ENCODE results near the gene BMP2.
A peak's percentile ranks its signal among the peaks of the same experiment; 100 is the strongest.

Gene BMP2

DNA sequence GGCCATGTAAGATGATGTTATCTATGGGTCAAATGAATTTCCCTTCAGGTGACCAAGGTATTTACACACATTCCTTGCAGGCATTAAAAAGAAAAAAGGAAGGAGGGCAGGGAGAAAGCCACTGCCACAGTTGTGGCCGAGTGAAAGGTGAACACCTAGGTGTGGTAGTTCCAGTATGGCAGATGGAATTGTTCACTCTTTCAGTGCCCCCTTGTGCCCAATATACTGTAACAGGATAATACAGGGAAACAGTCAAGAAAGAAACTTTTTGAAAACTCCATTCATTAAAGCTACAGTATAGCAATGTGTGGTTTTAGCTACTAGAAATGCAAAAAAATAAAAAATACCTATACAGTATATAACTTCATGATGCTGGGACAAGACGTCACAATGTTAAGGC lies 52.1 kb downstream of the BMP2 start:
- TF ChIP-seq EP300 (IDR thresholded peaks at IDR 0.05; ENCODE audit: borderline replicate concordance) (no peak), CREB1 (IDR thresholded peaks at IDR 0.05; ENCODE audit: low read depth) (no peak), RAD21 (IDR thresholded peaks at IDR 0.05; ENCODE audit: low read depth) (no peak), ZBTB7A (IDR thresholded peaks at IDR 0.05; ENCODE audit: low read depth) (no peak)
- TF ChIP-seq, protein P1, sequence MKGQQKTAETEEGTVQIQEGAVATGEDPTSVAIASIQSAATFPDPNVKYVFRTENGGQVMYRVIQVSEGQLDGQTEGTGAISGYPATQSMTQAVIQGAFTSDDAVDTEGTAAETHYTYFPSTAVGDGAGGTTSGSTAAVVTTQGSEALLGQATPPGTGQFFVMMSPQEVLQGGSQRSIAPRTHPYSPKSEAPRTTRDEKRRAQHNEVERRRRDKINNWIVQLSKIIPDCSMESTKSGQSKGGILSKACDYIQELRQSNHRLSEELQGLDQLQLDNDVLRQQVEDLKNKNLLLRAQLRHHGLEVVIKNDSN (IDR thresholded peaks at IDR 0.05): no peak

DNA sequence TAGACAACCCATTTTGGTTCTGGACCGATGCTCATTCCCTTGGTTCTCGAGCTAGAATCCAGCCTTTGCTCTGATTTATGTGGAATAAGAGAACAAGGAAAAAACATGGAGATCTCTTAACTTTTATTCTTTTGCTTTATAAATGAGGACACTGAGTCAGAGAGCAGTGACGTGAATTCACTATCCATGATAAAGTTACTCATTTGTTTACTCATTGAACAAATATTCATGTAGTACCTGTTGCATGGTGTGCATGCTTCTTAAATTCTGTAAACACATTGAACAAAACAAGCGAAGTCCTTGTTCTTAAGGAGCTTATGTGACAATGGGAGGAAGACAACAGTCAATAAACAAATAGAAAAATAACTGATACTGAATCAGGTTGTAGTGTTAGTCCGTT lies 56.9 kb downstream of the BMP2 start:
- no peak for TF ChIP-seq TAF1 (IDR thresholded peaks at IDR 0.05; ENCODE audit: low read depth)
- no peak for TF ChIP-seq TCF12 (IDR thresholded peaks at IDR 0.05; ENCODE audit: low read depth)
- TF ChIP-seq CREB1 (IDR thresholded peaks at IDR 0.05; ENCODE audit: low read depth): no peak
- TF ChIP-seq NFIC (IDR thresholded peaks at IDR 0.05): no peak
- TF ChIP-seq YY1 (IDR thresholded peaks at IDR 0.05; ENCODE audit: low read depth): no peak
- TF ChIP-seq, protein P2, sequence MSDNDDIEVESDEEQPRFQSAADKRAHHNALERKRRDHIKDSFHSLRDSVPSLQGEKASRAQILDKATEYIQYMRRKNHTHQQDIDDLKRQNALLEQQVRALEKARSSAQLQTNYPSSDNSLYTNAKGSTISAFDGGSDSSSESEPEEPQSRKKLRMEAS (IDR thresholded peaks at IDR 0.05): no peak
- TF ChIP-seq ZBTB7A (IDR thresholded peaks at IDR 0.05; ENCODE audit: low read depth): no peak
- TF ChIP-seq, protein P3, sequence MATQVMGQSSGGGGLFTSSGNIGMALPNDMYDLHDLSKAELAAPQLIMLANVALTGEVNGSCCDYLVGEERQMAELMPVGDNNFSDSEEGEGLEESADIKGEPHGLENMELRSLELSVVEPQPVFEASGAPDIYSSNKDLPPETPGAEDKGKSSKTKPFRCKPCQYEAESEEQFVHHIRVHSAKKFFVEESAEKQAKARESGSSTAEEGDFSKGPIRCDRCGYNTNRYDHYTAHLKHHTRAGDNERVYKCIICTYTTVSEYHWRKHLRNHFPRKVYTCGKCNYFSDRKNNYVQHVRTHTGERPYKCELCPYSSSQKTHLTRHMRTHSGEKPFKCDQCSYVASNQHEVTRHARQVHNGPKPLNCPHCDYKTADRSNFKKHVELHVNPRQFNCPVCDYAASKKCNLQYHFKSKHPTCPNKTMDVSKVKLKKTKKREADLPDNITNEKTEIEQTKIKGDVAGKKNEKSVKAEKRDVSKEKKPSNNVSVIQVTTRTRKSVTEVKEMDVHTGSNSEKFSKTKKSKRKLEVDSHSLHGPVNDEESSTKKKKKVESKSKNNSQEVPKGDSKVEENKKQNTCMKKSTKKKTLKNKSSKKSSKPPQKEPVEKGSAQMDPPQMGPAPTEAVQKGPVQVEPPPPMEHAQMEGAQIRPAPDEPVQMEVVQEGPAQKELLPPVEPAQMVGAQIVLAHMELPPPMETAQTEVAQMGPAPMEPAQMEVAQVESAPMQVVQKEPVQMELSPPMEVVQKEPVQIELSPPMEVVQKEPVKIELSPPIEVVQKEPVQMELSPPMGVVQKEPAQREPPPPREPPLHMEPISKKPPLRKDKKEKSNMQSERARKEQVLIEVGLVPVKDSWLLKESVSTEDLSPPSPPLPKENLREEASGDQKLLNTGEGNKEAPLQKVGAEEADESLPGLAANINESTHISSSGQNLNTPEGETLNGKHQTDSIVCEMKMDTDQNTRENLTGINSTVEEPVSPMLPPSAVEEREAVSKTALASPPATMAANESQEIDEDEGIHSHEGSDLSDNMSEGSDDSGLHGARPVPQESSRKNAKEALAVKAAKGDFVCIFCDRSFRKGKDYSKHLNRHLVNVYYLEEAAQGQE (IDR thresholded peaks at IDR 0.05; ENCODE audit: low read depth): no peak

DNA sequence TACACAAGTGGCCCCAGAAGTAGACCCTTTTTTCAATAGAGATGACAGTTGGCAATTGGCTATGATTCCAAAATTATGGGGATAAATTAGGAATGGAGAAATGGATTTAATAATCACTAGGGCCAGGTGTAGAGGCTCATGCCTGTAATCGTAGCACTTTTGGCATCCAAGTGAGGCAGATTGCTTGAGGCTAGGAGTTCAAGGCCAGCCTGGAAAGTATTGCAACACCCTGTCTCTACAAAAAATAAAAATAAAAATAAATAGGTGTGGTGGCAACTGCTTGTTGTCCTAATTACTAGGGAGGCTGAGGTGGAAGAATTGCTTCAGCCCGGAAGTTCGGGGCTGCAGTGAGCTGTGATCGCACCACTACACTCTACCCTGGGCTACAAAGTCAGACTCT lies 60.0 kb downstream of the BMP2 start:
- no peak for TF ChIP-seq FOXM1 (IDR thresholded peaks at IDR 0.05; ENCODE audit: borderline replicate concordance, low read depth)
- TF ChIP-seq, protein P2 (IDR thresholded peaks at IDR 0.05): no peak
- TF ChIP-seq TAF1 (IDR thresholded peaks at IDR 0.05; ENCODE audit: low read depth): no peak
- no peak for TF ChIP-seq CREB1 (IDR thresholded peaks at IDR 0.05; ENCODE audit: low read depth)
- no peak for TF ChIP-seq EP300 (IDR thresholded peaks at IDR 0.05; ENCODE audit: borderline replicate concordance)
- TF ChIP-seq, protein P1 (IDR thresholded peaks at IDR 0.05): no peak
- no peak for TF ChIP-seq YY1 (IDR thresholded peaks at IDR 0.05; ENCODE audit: low read depth)
- no peak for TF ChIP-seq RAD21 (IDR thresholded peaks at IDR 0.05; ENCODE audit: low read depth)
- no peak for TF ChIP-seq ZBTB7A (IDR thresholded peaks at IDR 0.05; ENCODE audit: low read depth)
- no peak for TF ChIP-seq TEAD4 (IDR thresholded peaks at IDR 0.05)
- TF ChIP-seq TCF12 (IDR thresholded peaks at IDR 0.05; ENCODE audit: low read depth): no peak
- no peak for TF ChIP-seq EGR1 (IDR thresholded peaks at IDR 0.05)
- no peak for TF ChIP-seq CEBPB (IDR thresholded peaks at IDR 0.05)
- TF ChIP-seq, protein P3 (IDR thresholded peaks at IDR 0.05; ENCODE audit: low read depth): no peak
- TF ChIP-seq NFIC (IDR thresholded peaks at IDR 0.05): no peak

DNA sequence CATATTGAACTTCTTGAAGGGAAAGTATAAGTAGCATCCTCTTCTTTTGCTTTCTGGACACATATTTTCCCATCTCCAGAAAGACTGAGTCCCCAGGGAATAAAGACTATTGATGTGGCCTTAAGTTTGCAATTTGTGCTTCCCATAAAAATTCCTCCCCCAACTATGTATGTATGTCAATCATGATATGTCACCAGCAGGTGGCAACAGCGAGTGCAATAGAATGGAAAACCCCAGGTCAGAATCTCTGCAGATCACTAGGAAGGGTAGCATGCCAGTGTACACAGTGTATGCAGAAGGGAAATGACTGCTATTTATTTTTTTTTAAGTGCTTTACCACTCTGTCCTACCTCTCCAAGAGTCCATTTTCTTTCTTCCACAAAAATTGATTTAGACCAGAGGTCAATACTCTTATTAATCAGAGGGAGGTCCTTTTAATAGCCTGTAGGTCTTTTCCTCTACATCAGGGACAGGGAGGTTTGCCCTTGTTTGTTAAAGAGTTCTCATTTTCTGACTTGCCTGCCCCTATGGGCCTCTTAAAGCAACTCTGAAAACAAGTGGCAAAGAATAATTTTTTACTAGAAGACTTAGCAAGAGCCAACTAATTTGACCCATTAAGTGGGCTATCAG lies 61.4 kb downstream of the BMP2 start:
- TF ChIP-seq RAD21 (IDR thresholded peaks at IDR 0.05; ENCODE audit: low read depth) (peak; percentile 45), FOXM1 (IDR thresholded peaks at IDR 0.05; ENCODE audit: borderline replicate concordance, low read depth) (no peak), EP300 (IDR thresholded peaks at IDR 0.05; ENCODE audit: borderline replicate concordance) (no peak), NFIC (IDR thresholded peaks at IDR 0.05) (no peak)
- TF ChIP-seq, protein P2 (IDR thresholded peaks at IDR 0.05): no peak

DNA sequence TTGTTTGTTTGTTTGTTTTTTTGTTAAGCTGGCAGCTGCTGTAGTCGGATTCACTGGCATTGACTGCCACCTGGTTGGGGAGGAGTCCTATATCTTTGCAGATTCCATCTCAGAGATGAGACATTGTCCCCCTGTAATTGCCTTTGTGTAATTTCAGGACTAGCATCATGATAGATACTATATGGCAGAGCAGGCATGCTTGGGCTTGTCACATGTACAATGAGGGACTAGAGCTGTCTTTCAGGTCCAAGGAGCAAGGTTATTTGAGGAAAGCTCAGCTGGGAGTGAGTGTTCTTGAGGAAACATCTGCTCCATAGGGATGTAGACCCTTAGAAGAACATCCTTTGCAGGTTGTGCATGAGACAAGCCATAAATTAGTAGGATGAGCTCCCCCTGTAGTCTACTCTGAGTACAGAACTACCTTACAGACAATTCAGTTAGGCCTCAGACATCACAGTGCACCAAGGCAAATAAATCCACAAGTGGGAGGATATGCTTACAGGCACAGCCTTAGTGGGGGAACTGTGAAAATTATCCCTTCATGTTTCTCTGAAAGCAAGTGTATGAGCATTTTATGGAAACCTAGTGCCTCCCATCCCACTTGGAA lies 62.1 kb downstream of the BMP2 start:
- TF ChIP-seq TAF1 (IDR thresholded peaks at IDR 0.05; ENCODE audit: low read depth) (no peak), ZBTB7A (IDR thresholded peaks at IDR 0.05; ENCODE audit: low read depth) (no peak), TCF12 (IDR thresholded peaks at IDR 0.05; ENCODE audit: low read depth) (no peak), EP300 (IDR thresholded peaks at IDR 0.05; ENCODE audit: borderline replicate concordance) (no peak), FOXM1 (IDR thresholded peaks at IDR 0.05; ENCODE audit: borderline replicate concordance, low read depth) (no peak), TEAD4 (IDR thresholded peaks at IDR 0.05) (no peak), CEBPB (IDR thresholded peaks at IDR 0.05) (no peak), EGR1 (IDR thresholded peaks at IDR 0.05) (no peak), NFIC (IDR thresholded peaks at IDR 0.05) (no peak), CREB1 (IDR thresholded peaks at IDR 0.05; ENCODE audit: low read depth) (no peak), YY1 (IDR thresholded peaks at IDR 0.05; ENCODE audit: low read depth) (no peak), RAD21 (IDR thresholded peaks at IDR 0.05; ENCODE audit: low read depth) (no peak)
- TF ChIP-seq, protein P3 (IDR thresholded peaks at IDR 0.05; ENCODE audit: low read depth): no peak
- TF ChIP-seq, protein P1 (IDR thresholded peaks at IDR 0.05): no peak
- TF ChIP-seq, protein P2 (IDR thresholded peaks at IDR 0.05): no peak
